BJ (cell line): Measurements from ENCODE around the gene ERI2. TPM values are rescaled to one million over a fixed set of nuclear protein-coding genes. Genes with fewer than 3 reads are reported as not detected.
"Not testable (repeated sequence)": the region's sequence is repeated elsewhere in the genome, so short reads cannot be mapped to it uniquely, and the experiment has no call there.

ENCODE experiments used
- CTCF ChIA-PET: fragments of 350-600 bp; formaldehyde crosslinking; extraction: SDS; loops from one replicate; lab custom pipeline; 2021; ENCODE audit warnings: antibody characterized with exemption, inconsistent platforms; lab: Yijun Ruan, JAX
- POLR2A ChIA-PET: fragments of 300-600 bp; sonication (Branson Sonifier 250); formaldehyde crosslinking; extraction: SDS; loops from one replicate; lab custom pipeline; 2021; ENCODE audit warnings: antibody characterized with exemption; lab: Charles Lee
- DNase-seq: peaks from one replicate; pipeline ENCODE4 v3.0.0-alpha.2; 2011; ENCODE audit warnings: low read depth
- H3K27me3 ChIP-seq: 2 replicates; pipeline ENCODE4 v1.6.0; 2011; ENCODE audit warnings: low read length; ENCODE audit not compliant: control insufficient read depth, insufficient read depth
- H3K36me3 ChIP-seq: 2 replicates; pipeline ENCODE4 v1.5.1; 2011; ENCODE audit warnings: low read length; ENCODE audit not compliant: control insufficient read depth, insufficient read depth
- H3K4me3 ChIP-seq: 2 replicates; pipeline ENCODE4 v1.5.1; 2011; ENCODE audit warnings: low read depth, mild to moderate bottlenecking, control low read depth, low read length
- CTCF ChIP-seq: IDR thresholded peaks from 2 replicates; pipeline ENCODE4 v1.5.1; 2011; ENCODE audit warnings: low read depth, mild to moderate bottlenecking, control low read depth, inconsistent platforms, low read length, moderate library complexity; ENCODE audit not compliant: insufficient read depth
- polyA plus RNA-seq: library from polyadenylated mRNA; depleted of rRNA; stranded (reverse); fragments of >200 nt; gene quantifications from 2 replicates; pipeline ENCODE4 v1.2.3, GENCODE V29; 2011

Gene ERI2
- polyA plus RNA-seq, 1 experiment: 7.4 TPM

GRCh38 chr16:20768818-20769217 lies 37.5 kb downstream of the ERI2 start:
- H3K4me3 ChIP-seq: no peak overlapping the region
- H3K27me3 ChIP-seq: no peaks in the 10 kb centered on the region; the same call in 1 of the 2 replicates
- H3K36me3 ChIP-seq: no peaks in the 10 kb centered on the region
- DNase-seq: no peak
- POLR2A ChIA-PET: no interaction called here
- CTCF ChIA-PET: no interaction called here
- no peak for TF ChIP-seq CTCF

GRCh38 chr16:20768121-20768520 lies 38.2 kb downstream of the ERI2 start:
- Histone ChIP-seq H3K36me3 (no peaks in the 10 kb centered on the region), H3K27me3 (no peaks in the 10 kb centered on the region; the same call in 1 of the 2 replicates), H3K4me3 (no peak overlapping the region)
- POLR2A ChIA-PET: no interaction called here
- CTCF ChIA-PET: no interaction called here
- TF ChIP-seq CTCF: no peak
- DNase-seq: no peak

- Histone ChIP-seq H3K36me3 (no peaks in the 10 kb centered on the region), H3K4me3 (no peak overlapping the region), H3K27me3 (no peaks in the 10 kb centered on the region; the same call in 1 of the 2 replicates)
- ChIA-PET POLR2A (no interaction called here), CTCF (no interaction called here)
- no peak for TF ChIP-seq CTCF
- no peak for DNase-seq
These were observed 38.7 kb downstream of the ERI2 start for GRCh38 chr16:20767577-20767976.

GRCh38 chr16:20766294-20766693 lies 40.0 kb downstream of the ERI2 start:
- ChIA-PET POLR2A (no interaction called here), CTCF (interaction anchor here (1.4 kb wide), 1 partner anchor 9 kb away, joined by 4 read pairs; no protein-coding TSS in a partner anchor)
- TF ChIP-seq CTCF: no peak
- Histone ChIP-seq H3K4me3 (no peak overlapping the region), H3K27me3 (no peaks in the 10 kb centered on the region; the same call in 1 of the 2 replicates), H3K36me3 (no peaks in the 10 kb centered on the region)
- DNase-seq: no peak

- Histone ChIP-seq H3K27me3 (no peaks in the 10 kb centered on the region; the same call in 1 of the 2 replicates), H3K4me3 (no peak overlapping the region), H3K36me3 (no peaks in the 10 kb centered on the region)
- POLR2A ChIA-PET: no interaction called here
- no peak for DNase-seq
- CTCF ChIA-PET: interaction anchor here (1.4 kb wide), 1 partner anchor 9 kb away, joined by 4 read pairs; no protein-coding TSS in a partner anchor
- TF ChIP-seq CTCF: no peak
These were observed 40.5 kb downstream of the ERI2 start for GRCh38 chr16:20765732-20766131.

GRCh38 chr16:20764448-20764847 lies 41.8 kb downstream of the ERI2 start:
- DNase-seq, H3K4me3 ChIP-seq, H3K27me3 ChIP-seq, H3K36me3 ChIP-seq, POLR2A ChIA-PET: not testable (repeated sequence)
- CTCF ChIA-PET: interaction anchor here (2.0 kb wide), 1 partner anchor 10 kb away, joined by 12 read pairs; no protein-coding TSS in a partner anchor
